CD14-positive monocyte (primary cell): ENCODE measurements around the gene PLXNC1. TPM values are rescaled to one million over a fixed set of nuclear protein-coding genes. Genes with fewer than 3 reads are reported as not detected.

Source experiments
- DNase-seq, 3 donors: peaks; one replicate each; pipeline ENCODE4 v3.0.0-alpha.2; 2011 to 2022
- H2AFZ ChIP-seq: 2 replicates; pipeline ENCODE4 v1.6.0; 2012; ENCODE audit warnings: mild to moderate bottlenecking, low read depth, low read length, inconsistent platforms; ENCODE audit not compliant: insufficient read depth, poor library complexity, severe bottlenecking
- H3K27ac ChIP-seq, 2 donors: 1 replicate in 1 of 2; 2 replicates in 1 of 2; pipeline ENCODE4 v1.5.1; 2012 to 2013; ENCODE audit warnings: low read length in 2 of 2, control low read depth in 1 of 2, inconsistent platforms in 1 of 2, low read depth in 1 of 2, mild to moderate bottlenecking in 1 of 2
- H3K27me3 ChIP-seq, 2 donors: one replicate each; pipeline versions ENCODE4 v1.6.0 to v1.6.1; 2011 to 2013; ENCODE audit warnings: low read length in 2 of 2; ENCODE audit not compliant: control insufficient read depth in 2 of 2, insufficient read depth in 2 of 2
- H3K36me3 ChIP-seq, 2 donors: replicated peaks in 1 of 2; 1 replicate in 1 of 2; 2 replicates in 1 of 2; pipeline versions ENCODE4 v1.5.1 to v1.6.1; 2012 to 2013; ENCODE audit warnings: low read length in 2 of 2, control low read depth in 1 of 2, inconsistent platforms in 1 of 2, mild to moderate bottlenecking in 1 of 2; ENCODE audit not compliant: insufficient read depth in 2 of 2, control insufficient read depth in 1 of 2
- H3K4me1 ChIP-seq, 2 donors: 1 replicate in 1 of 2; 2 replicates in 1 of 2; pipeline versions ENCODE4 v1.5.1 to v1.6.1; 2012 to 2013; ENCODE audit warnings: low read length in 2 of 2, control low read depth in 1 of 2, inconsistent platforms in 1 of 2, mild to moderate bottlenecking in 1 of 2, moderate library complexity in 1 of 2; ENCODE audit not compliant: insufficient read depth in 2 of 2, control insufficient read depth in 1 of 2
- H3K4me2 ChIP-seq: replicated peaks from 2 replicates; pipeline ENCODE3; 2012; ENCODE audit warnings: low read length, moderate library complexity, mild to moderate bottlenecking; ENCODE audit not compliant: poor library complexity, severe bottlenecking; ENCODE audit errors: extremely low read depth
- H3K4me3 ChIP-seq, 3 experiments: fragments of 200-600 bp in 1 of 3; sonication (generic) in 1 of 3; replicated peaks in 1 of 3; 1 replicate in 2 of 3; 2 replicates in 1 of 3; pipeline ENCODE4 v1.5.1; 2011 to 2013; ENCODE audit warnings: low read length in 3 of 3, mild to moderate bottlenecking in 3 of 3, control low read depth in 2 of 3, low read depth in 2 of 3, inconsistent platforms in 1 of 3, moderate library complexity in 1 of 3
- H3K79me2 ChIP-seq: 2 replicates; pipeline ENCODE4 v1.6.0; 2012; ENCODE audit warnings: mild to moderate bottlenecking, control low read depth, inconsistent platforms, low read length, moderate library complexity; ENCODE audit not compliant: insufficient read depth
- H3K9ac ChIP-seq: 2 replicates; pipeline ENCODE4 v1.6.0; 2017; ENCODE audit warnings: low read length, mild to moderate bottlenecking; ENCODE audit not compliant: insufficient read depth, poor library complexity, severe bottlenecking
- H3K9me3 ChIP-seq, 2 donors: replicated peaks in 1 of 2; 1 replicate in 1 of 2; 2 replicates in 1 of 2; pipeline versions ENCODE4 v1.5.1 to v1.6.1; 2012 to 2013; ENCODE audit warnings: low read length in 2 of 2, control low read depth in 1 of 2; ENCODE audit not compliant: control insufficient read depth in 1 of 2, insufficient read depth in 1 of 2
- H4K20me1 ChIP-seq: 2 replicates; pipeline ENCODE4 v1.6.0; 2012; ENCODE audit warnings: mild to moderate bottlenecking, low read length, control low read depth, moderate library complexity; ENCODE audit not compliant: insufficient read depth
- H3K27ac Mint-ChIP-seq, 7 donors: one replicate each; pipeline ENCODE4 v1.8.0; 2020; ENCODE audit warnings: mild to moderate bottlenecking in 7 of 7, mixed read lengths in 7 of 7, moderate library complexity in 6 of 7, inconsistent platforms in 2 of 7
- H3K27me3 Mint-ChIP-seq, 3 donors: one replicate each; pipeline ENCODE4 v1.8.0; 2021 to 2022; ENCODE audit warnings: low read depth in 3 of 3, mild to moderate bottlenecking in 3 of 3, mixed read lengths in 3 of 3, moderate library complexity in 3 of 3, inconsistent platforms in 1 of 3
- H3K36me3 Mint-ChIP-seq, 2 donors: one replicate each; pipeline ENCODE4 v1.8.0; 2020; ENCODE audit warnings: mixed read lengths in 2 of 2, inconsistent platforms in 1 of 2, mild to moderate bottlenecking in 1 of 2
- H3K4me1 Mint-ChIP-seq: one replicate; pipeline ENCODE4 v1.8.0; 2020; ENCODE audit warnings: mild to moderate bottlenecking, mixed read lengths
- H3K4me3 Mint-ChIP-seq, 2 donors: one replicate each; pipeline ENCODE4 v1.8.0; 2020; ENCODE audit warnings: mild to moderate bottlenecking in 2 of 2, mixed read lengths in 2 of 2, moderate library complexity in 1 of 2
- H3K9me3 Mint-ChIP-seq, 7 donors: one replicate each; pipeline ENCODE4 v1.8.0; 2020 to 2022; ENCODE audit warnings: mixed read lengths in 7 of 7, mild to moderate bottlenecking in 6 of 7, moderate library complexity in 6 of 7, inconsistent platforms in 2 of 7
- CTCF ChIP-seq: fragments of 200-600 bp; IDR thresholded peaks from one replicate; pipeline ENCODE4 v1.8.0; 2022; ENCODE audit warnings: antibody characterized with exemption, mild to moderate bottlenecking
- WGBS: methylation state at CpG from one replicate; pipeline ENCODE4 v1.1.5; 2013; ENCODE audit warnings: missing lambda C conversion rate; ENCODE audit not compliant: insufficient coverage; 5-methylcytosine and 5-hydroxymethylcytosine counted together
- intact Hi-C, 2 donors: fragments of 100-400 bp; cut with micrococcal nuclease; formaldehyde crosslinking; loops; one replicate each; pipeline versions ENCODE4 v1.15.0 to v1.15.1; 2023
- polyA plus RNA-seq, 3 donors: library from polyadenylated mRNA; depleted of rRNA in 1 of 3; unstranded in 2 of 3; stranded (reverse) in 1 of 3; fragments of 300-500 nt in 2 of 3; fragments of >200 nt in 1 of 3; fragmentation: Illumina TruSeq in 2 of 3; gene quantifications; 1 replicate in 2 of 3; 2 replicates in 1 of 3; pipeline ENCODE4 v1.2.3, GENCODE V29; 2012 to 2021

Gene PLXNC1
- polyA plus RNA-seq, 3 donors: 14.3 to 35.2 (median 15.4) TPM

DNA sequence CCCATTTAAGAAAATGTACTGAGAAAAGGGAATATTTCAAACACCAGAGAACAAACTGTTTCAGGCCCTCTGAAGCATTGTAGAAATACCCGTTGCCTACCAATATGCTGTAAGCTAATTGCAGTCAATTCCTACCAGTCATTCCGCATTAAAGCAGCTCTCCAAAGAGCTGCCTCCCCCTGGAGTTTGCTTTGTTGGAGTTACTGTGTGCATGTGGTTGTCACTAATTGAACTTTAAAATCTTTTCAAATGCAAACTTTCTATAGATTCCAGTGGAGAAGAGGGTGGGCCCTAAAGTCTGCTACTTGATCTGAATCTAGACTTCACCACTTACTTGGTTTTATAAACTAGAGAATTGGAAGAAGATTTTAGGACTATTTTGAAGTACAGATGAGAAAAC, 112.7 kb downstream of the PLXNC1 start:
- H3K4me1 Mint-ChIP-seq: peaks cover 49% of the 10 kb centered on the region
- H3K9me3 Mint-ChIP-seq: peaks cover 0 to 3% (median 0%) of the 10 kb centered on the region in 7 donors
- H3K4me3 Mint-ChIP-seq: no peak overlapping the region
- peaks cover 0 to 2% (median 0%) of the 10 kb centered on the region in 3 donors for H3K27me3 Mint-ChIP-seq
- H3K27ac Mint-ChIP-seq: no peak overlapping the region
- no peak for TF ChIP-seq CTCF
- no peak overlapping the region for H3K4me2 ChIP-seq
- H3K27me3 ChIP-seq: no peaks in the 10 kb centered on the region
- H3K27ac ChIP-seq: no peak overlapping the region
- no peak overlapping the region for H3K4me3 ChIP-seq
- no peaks in the 10 kb centered on the region for H4K20me1 ChIP-seq
- intact Hi-C loops: loop anchor here (10.0 kb wide), 2 partner anchors 106 to 116 kb away; partner anchors contain the start of gene PLXNC1 (in 1 of the 2)
- H3K36me3 ChIP-seq: peaks cover 22 to 68% of the 10 kb centered on the region in 2 donors
- no CpG with 5 or more reads among the region's 2 CpGs for WGBS
- H3K9ac ChIP-seq: no peak overlapping the region
- H3K4me1 ChIP-seq: peaks cover 49 to 54% of the 10 kb centered on the region in 2 donors
- no peak overlapping the region for H2AFZ ChIP-seq
- no peaks in the 10 kb centered on the region for H3K9me3 ChIP-seq
- H3K36me3 Mint-ChIP-seq: peaks cover 65 to 74% of the 10 kb centered on the region in 2 donors
- no peak for DNase-seq
- H3K79me2 ChIP-seq: no peaks in the 10 kb centered on the region

- Mint-ChIP-seq H3K9me3 (peaks cover 0 to 4% (median 0%) of the 10 kb centered on the region in 7 donors), H3K27me3 (peaks cover 0 to 2% (median 0%) of the 10 kb centered on the region in 3 donors), H3K36me3 (peaks cover 60 to 68% of the 10 kb centered on the region in 2 donors), H3K4me3 (peak overlapping the region in 1 of 2 donors; percentile 93), H3K27ac (peak overlapping the region; percentile 95 to 98 (median 98)), H3K4me1 (peaks cover 52% of the 10 kb centered on the region)
- no peaks in the 10 kb centered on the region for H4K20me1 ChIP-seq
- H3K36me3 ChIP-seq: peaks cover 22 to 62% of the 10 kb centered on the region in 2 donors
- peaks cover 56 to 61% of the 10 kb centered on the region in 2 donors for H3K4me1 ChIP-seq
- no peaks in the 10 kb centered on the region for H3K9me3 ChIP-seq
- no peak for DNase-seq
- no peaks in the 10 kb centered on the region for H3K79me2 ChIP-seq
- TF ChIP-seq CTCF: no peak
- peak overlapping the region; percentile 54 for H3K9ac ChIP-seq
- intact Hi-C loops: loop anchor here (10.0 kb wide), 2 partner anchors 107 to 117 kb away; partner anchors contain the start of gene PLXNC1 (in 1 of the 2)
- peak overlapping the region; percentile 88 to 92 for H3K27ac ChIP-seq
- peak overlapping the region; percentile 61 for H2AFZ ChIP-seq
- peak overlapping the region in 1 of 3 experiments; percentile 79 for H3K4me3 ChIP-seq
- WGBS: 81% methylated on average over 2 of the region's 3 CpGs
- H3K27me3 ChIP-seq: no peaks in the 10 kb centered on the region
- H3K4me2 ChIP-seq: peak overlapping the region; percentile 78
Observed at GRCh38 chr12:94261786-94262185, 113.4 kb downstream of the PLXNC1 start.
